A549 (cell line): ENCODE results near the gene RABGEF1. TPM values are rescaled to one million over a fixed set of nuclear protein-coding genes. Genes with fewer than 3 reads are reported as not detected.
A peak's percentile ranks its signal among the peaks of the same experiment; 100 is the strongest.

Source experiments
- ATAC-seq, 2 experiments: fragments of 200-7000 bp in 1 of 2; fragments of >200 bp in 1 of 2; cut with Nextera tagmentation in 1 of 2; cut with Tn5 transposase in 1 of 2; 3 replicates each; pipeline versions ENCODE4 v1.8.0 to v1.9.1; 2018 to 2020; ENCODE audit warnings: mild to moderate bottlenecking in 1 of 2, moderate library complexity in 1 of 2
- CTCF ChIA-PET: fragments of 300-600 bp; sonication (Branson Sonifier 250); formaldehyde crosslinking; extraction: SDS; loops from one replicate; lab custom pipeline; 2021; ENCODE audit warnings: antibody characterized with exemption, inconsistent platforms; lab: Yijun Ruan, JAX
- POLR2A ChIA-PET: fragments of 350-600 bp; formaldehyde crosslinking; extraction: SDS; loops from one replicate; lab custom pipeline; 2021; ENCODE audit warnings: antibody characterized with exemption, inconsistent platforms; lab: Yijun Ruan, JAX
- DNase-seq, 2 experiments: peaks; one replicate each; pipeline versions ENCODE4 v3.0.0 to v3.0.0-alpha.2; 2011 to 2016; ENCODE audit warnings: low read depth in 1 of 2, low spot score in 1 of 2
- FAIRE-seq: peaks from 2 replicates; lab custom pipeline; 2011; peaks lifted over from hg19 to GRCh38; lab: Jason Lieb, UNC
- H3K27ac ChIP-seq, 2 experiments: fragments of >200 bp; sonication (Bioruptor Twin); formaldehyde crosslinking; 3 replicates each; pipeline ENCODE4 v1.5.1; 2016 to 2017
- H3K4me1 ChIP-seq: fragments of >200 bp; sonication (Bioruptor Twin); formaldehyde crosslinking; 3 replicates; pipeline ENCODE4 v1.6.1; 2016
- H3K4me2 ChIP-seq: fragments of >200 bp; sonication (Bioruptor Twin); formaldehyde crosslinking; 3 replicates; pipeline ENCODE4 v1.6.1; 2016
- H3K4me3 ChIP-seq: fragments of >200 bp; sonication (Bioruptor Twin); formaldehyde crosslinking; 3 replicates; pipeline ENCODE4 v1.5.1; 2016
- H3K9me3 ChIP-seq: fragments of >200 bp; sonication (Bioruptor Twin); formaldehyde crosslinking; 3 replicates; pipeline ENCODE4 v1.6.1; 2016
- ATOH8 ChIP-seq: fragments of 250-450 bp; sonication (Bioruptor Pico); IDR thresholded peaks from 2 replicates; pipeline ENCODE4 v1.5.0; 2020; ENCODE audit warnings: low read depth, mild to moderate bottlenecking, moderate library complexity
- HEYL ChIP-seq: fragments of 250-450 bp; sonication (Bioruptor Pico); IDR thresholded peaks from 2 replicates; pipeline ENCODE4 v1.8.0; 2021; ENCODE audit warnings: mild to moderate bottlenecking, moderate library complexity
- MAFK ChIP-seq: fragments of 450-650 bp; IDR thresholded peaks from 2 replicates; pipeline ENCODE4 v1.6.1; 2014; ENCODE audit not compliant: partially characterized antibody
- WGBS: methylation state at CpG from one replicate; pipeline ENCODE4 v1.1.6; 2017; ENCODE audit errors: missing lambda C conversion rate; 5-methylcytosine and 5-hydroxymethylcytosine counted together
- polyA plus RNA-seq, 4 experiments: library from polyadenylated mRNA; depleted of rRNA in 3 of 4; stranded (reverse); fragments of >200 nt; fragmentation: RNase III in 1 of 4; extraction: RNeasy Plus Mini Kit Qiagen cat#74134 plus additional on column Dnase treatment in 1 of 4; gene quantifications; 2 replicates in 3 of 4; 3 replicates in 1 of 4; pipeline ENCODE4 v1.2.3, GENCODE V29; 2011 to 2017
- small RNA-seq, 6 experiments: library from RNA; depleted of rRNA; stranded (forward); fragments of <200 nt; gene quantifications; one replicate each; pipeline ENCODE3, GENCODE V24; 2012

RABGEF1 gene
- polyA plus RNA-seq, 2 of the 4 experiments (the other 2 are of a cell fraction): 16.2 to 22.6 TPM

GRCh38 chr7:66860767-66861166 lies 120.2 kb downstream of the RABGEF1 start:
- H3K4me3 ChIP-seq: no peak overlapping the region
- H3K27ac ChIP-seq: no peak overlapping the region
- 87% methylated on average over 3 of the region's 3 CpGs for WGBS
- CTCF ChIA-PET: no interaction called here
- no peak for DNase-seq
- TF ChIP-seq MAFK (peak; percentile 41), HEYL (CRISPR knock-in tag) (no peak), ATOH8 (CRISPR knock-in tag) (no peak)
- H3K4me2 ChIP-seq: no peak overlapping the region
- no peaks in the 10 kb centered on the region for H3K9me3 ChIP-seq
- no peaks in the 10 kb centered on the region for H3K4me1 ChIP-seq
- FAIRE-seq: no peak
- POLR2A ChIA-PET: no interaction called here
- ATAC-seq: no peak

Small RNA genes lying within 50 kb of the gene (small RNA-seq; reads per million reads assigned to genes)
- gene AC027644.2: 0 to 0.77 (median 0) reads per million in 6 experiments

Other genes with a start within 250 kb of the RABGEF1 start
- gene KCTD7, start 111.9 kb upstream of the RABGEF1 start, polyA plus RNA-seq (2011; rRNA removed): 10.3 and 11.7 TPM in 2 replicates
- gene KCTD7, start 111.9 kb upstream of the RABGEF1 start, polyA plus RNA-seq (2017; fragmentation: RNase III; extraction: RNeasy Plus Mini Kit Qiagen cat#74134 plus additional on column Dnase treatment): 7.4 to 9.7 TPM (median 8.1 TPM) in 3 replicates
- 128 and 139 TPM in 2 replicates for gene TMEM248, start 180.5 kb downstream of the RABGEF1 start, polyA plus RNA-seq (2011; rRNA removed)
- gene TMEM248, start 180.5 kb downstream of the RABGEF1 start, polyA plus RNA-seq (2017; fragmentation: RNase III; extraction: RNeasy Plus Mini Kit Qiagen cat#74134 plus additional on column Dnase treatment): 53.7 to 57.4 TPM (median 55.3 TPM) in 3 replicates